ENCODE measurements around the gene KCNC4.

Gene KCNC4

DNA sequence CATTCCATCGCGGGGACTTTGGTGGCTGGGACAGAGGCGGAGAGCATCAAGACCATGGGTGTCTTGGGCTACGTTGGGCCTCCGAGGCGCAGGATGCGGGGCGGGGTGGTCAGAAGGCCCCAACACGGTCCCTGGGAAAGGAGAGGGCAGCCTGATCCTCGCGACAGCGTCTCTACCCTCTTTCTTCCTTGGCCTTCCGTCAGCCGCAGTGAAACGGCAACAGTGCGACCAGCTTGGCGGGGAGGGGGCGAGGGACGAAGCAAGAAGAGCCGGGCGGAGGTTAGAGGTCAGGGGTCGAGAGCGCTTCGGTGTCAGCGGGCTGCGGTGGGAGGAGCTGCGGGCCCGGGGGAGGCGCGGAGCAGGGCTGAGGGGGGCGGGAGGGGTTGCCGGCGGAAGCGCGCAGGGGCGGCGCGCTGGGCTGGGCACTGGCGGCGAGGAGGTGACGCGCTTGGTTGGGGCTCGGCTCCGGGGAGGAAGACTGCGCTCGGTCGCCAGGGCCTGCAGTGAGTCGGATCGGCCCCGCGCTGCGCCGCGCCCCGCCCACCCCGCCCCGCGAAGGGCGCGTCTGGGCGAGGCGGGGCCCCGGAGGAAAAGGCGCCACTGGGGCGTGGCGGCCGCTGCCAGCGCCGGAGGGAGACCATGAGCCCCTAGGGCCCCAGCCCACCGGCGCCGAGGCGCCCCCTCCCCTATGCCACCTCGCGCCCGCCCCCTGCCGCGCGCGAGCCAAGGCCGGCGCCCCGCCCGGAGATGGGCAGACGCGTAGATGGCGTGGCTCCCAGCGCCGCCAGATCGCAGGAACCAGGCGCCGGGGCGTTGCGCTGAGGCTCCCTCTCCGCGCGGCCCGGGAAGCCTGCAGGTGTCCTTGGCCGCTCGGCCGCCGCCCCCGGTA is at the start of gene KCNC4:
TSS of gene KCNC4 (plus strand) at position 600 of the 889 bp plus-strand sequence. CDS start 1,186 bp downstream, outside the sequence.
- DNase-seq: peak in 1 of 2 experiments; percentile 55

DNA sequence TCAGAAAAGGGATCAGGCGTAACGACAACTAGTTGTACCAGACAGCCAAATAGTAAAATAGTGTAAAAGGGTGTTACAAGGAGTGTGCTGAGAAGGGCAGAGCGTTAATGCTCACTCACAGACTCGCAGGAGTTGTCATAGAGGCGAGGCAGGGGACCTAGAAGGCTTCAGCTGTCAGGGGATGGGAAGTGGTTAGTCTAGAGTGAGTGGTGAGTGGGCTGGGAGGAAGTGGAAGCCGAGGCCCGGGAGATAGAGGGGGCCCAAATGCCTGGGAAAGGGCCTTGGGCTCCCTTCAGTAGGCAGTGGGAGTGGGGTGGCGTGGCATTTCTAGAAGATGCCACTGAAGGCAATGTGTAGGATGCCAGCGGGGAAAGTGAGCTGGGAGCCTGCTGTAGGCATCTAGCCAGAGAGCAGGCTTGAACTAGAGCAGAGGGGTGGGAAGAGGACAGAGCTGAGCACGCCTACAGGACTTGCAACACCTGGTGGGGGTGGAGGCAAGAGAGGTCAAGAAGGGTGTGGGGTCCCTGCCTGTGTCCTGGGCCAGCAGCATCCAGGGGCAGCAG is 49.5 kb upstream of the KCNC4 start:
- no peak for DNase-seq

DNA sequence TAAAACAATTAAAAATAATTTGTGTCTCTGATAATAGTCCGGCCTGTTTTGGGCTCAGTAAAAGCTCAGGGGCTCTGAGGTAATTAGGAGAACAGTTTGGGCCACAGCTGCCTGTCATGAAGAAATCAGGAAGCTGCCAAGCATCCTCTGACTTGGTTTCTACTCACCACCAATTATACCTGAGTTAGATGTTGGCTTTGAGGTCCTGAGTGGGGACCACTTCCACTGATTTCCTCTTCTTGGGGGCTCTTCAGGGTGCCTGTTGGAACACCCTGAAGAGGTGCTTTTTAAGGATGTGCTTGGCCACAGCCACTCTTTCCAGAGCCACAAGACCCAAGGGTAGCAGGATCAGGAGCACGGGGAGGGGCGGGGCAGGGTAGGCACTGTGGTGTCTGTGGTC is 48.9 kb upstream of the KCNC4 start:
- DNase-seq: no peak

DNA sequence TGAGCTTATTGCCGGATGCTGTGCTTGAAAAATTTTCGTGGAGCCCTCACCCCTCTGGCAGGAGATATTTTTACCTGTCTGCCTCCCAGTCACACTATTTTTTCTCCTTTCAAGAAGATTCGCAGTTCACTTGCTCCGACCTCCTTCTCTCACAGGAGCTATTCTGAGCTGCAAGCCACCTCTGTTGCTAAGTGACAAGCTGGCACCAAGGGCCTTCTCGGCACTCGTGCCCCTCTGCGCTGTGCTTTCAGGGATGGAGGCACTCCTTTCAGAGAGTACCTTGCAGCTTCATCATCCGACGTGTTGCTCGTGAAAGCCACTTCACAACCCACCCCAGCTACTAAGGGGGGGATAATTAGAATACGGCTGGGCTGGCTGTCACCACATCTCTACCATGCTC is 48.3 kb upstream of the KCNC4 start:
- peak in 1 of 2 experiments; percentile 20 for DNase-seq

DNA sequence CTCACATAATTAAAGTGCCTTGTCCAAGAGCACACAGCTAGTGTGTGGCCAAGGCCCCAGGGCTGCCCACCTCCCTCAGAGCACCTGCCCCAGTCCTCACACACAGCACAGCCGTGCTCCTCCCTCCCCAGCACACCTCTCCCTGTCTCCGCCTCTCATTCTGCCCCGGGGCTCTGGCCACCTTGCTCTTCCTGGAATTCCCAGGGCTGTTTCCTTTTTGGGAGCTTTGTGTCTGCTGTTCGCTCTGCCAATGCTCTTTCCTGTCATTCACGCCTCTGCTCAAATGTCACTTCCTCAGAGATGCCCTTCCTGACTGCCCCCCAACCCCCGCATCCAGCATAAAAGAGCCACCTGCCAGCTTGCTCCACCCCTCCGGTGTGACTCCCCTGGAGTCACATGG is 46.5 kb upstream of the KCNC4 start:
- DNase-seq: no peak

DNA sequence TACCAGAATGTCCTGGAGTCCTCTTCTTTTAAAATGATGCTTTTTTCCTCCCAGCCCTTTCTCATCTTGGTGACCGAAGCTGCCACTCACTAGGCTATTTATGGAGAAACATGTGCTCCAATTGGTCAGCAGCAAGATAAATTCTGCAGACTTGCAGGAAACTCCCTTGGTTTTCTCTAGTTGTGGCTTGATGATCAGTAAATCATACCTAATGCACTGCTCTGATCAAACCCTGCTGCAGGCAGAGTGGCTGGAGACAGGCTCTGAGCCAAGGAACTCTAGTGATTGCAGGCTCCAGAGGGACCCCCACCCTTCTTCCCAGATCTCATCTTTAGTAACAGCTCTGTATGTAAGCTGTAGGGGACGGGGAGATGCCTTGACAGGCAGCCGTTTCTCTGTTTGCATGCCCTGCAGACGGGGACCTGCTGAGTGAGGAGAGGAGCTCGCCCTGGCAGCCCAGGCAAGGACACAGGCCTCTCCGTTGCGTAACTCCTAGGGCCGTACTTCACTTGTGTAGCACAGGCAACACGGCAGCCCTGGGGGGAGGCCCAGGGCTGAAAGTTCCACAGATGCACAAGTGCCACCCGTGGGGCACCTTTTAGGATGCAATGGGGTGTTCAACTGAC is 45.3 kb upstream of the KCNC4 start:
- DNase-seq: no peak

DNA sequence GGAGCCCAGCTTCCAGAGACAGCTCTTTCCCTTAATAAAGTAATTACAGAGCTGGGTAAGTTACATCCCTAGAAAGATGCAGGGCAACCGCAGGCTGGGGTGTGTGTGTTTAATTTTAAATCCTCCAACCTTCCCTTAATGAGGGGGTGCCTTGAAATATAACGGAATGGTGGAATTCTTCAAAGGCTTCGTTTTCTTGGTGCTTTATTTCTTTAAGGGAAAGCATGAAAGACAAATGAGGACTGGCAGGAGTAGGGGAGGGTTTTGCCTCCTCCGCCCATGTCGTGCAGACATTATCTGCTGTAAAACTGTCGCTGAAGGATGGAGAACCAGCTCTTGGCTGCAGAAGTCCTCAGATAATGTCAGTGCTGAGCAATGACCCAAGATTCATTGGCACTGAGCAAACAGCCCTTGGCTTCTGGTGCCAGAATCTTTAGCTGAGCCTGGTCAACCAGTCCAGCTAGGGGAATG is 44.3 kb upstream of the KCNC4 start:
- no peak for DNase-seq

DNA sequence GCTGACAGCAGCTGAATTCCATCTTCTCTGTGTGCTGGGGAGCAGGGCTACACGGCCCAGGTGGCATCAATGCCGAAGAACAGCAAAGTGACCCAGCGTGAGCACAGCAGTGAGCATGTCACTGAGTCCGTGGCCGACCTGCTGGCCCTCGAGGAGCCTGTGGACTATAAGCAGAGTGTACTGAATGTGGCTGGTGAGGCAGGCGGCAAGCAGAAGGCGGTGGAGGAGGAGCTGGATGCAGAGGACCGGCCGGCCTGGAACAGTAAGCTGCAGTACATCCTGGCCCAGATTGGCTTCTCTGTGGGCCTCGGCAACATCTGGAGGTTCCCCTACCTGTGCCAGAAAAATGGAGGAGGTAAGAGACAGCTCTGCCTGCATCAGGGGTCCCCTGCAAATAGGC is 43.3 kb upstream of the KCNC4 start:
- no peak for DNase-seq

DNA sequence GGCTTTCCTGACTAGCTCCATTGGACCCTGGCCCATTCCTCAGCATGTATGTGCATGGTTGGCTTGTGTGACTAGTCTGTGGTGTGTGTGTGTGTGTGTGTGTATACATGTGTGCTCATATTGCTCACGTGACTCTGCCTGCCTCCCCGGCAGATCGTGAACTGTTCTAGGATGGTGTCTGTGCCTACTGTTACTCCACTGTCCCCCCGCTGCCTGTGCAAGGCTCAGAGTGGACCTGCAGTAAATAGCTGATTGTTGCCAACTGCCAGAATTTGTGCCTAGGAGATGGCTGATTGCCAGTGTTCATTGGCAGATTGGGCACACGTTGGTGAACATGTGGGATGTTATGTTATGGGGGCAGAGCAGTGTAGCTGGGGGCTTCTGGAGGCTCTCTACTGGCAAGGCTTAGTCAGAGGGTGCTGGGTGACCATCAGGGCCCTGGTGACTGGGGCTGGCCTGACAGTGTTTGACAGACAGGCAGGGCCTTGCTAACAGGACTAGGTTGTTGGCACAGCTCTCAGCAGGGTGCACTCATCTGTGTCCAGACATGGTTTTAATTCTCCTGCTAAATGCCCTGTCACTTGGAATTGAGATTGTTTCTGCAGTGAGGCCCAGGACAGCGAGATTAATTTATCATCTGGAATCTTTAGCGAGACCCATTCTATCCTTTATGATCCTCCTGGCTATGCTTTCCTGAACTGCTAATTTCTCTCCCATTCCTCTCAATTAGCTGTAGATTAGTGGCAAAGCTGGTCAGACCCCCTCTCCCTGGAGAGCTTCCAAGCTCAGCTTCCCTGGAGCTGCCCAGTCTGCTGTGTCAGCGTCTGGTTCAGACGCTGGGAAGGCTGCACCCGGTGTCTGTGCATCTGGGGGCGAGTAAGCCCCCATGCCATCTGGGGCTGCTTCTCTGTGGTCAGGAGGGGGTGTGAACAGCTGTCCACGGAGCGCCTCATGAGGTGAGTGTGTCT is 39.1 kb upstream of the KCNC4 start:
- no peak for DNase-seq

DNA sequence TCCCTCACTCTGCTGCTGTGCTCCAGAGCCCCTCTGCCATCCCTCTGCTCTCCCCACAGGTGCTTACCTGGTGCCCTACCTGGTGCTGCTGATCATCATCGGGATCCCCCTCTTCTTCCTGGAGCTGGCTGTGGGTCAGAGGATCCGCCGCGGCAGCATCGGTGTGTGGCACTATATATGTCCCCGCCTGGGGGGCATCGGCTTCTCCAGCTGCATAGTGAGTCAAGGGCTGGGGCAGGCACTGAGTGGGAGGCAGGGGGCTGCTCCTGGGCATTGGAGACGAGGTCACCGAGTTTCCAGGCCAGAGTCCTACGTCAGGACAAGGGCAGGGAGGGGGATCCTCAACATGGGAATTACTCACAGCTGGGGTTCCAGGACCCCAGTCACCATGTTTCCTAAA is 38.1 kb upstream of the KCNC4 start:
- DNase-seq: no peak

DNA sequence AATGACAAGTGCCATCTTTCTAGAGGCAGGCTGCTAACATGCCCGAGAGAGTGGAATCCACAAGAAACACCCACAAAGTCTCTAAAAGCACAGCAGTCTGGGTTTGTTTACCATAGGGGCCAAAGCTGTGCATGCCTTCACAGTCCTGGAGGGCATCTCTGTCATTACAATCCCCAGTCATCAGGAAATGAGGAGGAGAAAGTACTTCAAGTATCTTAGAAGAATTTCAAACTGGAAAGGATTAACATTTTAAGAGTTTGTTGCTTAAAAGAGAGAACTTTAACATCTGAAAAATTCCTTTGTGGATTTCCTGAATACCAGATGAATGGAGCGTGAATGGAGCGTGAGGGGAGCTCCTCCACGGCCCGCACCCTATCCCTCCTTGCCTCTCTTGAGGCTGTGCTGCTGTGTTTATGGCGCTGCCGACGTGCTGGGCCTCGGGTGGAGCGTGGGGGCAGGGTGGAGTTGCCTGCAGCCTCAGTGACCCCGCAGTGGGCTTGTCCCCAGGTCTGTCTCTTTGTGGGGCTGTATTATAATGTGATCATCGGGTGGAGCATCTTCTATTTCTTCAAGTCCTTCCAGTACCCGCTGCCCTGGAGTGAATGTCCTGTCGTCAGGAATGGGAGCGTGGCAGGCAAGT is 36.5 kb upstream of the KCNC4 start:
- no peak for DNase-seq

DNA sequence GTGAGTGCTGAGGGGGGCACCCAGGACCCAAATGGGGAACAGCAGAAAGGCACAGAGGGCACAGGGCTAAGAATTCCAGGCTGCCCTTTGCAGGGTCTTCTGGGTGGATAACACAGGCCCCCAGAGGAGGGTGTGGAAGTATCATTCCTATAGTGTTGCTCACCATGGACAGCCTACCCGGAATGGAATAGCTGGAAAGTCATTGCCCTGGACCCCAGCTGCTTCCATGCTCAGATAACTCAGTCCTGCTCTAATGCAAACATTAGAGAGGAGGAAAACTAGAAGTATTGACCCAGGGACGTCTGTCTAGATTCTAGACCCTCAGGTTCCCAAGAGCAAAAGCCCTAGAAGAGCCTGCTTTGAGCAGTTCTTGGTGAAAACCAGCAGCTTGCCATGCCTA is 35.2 kb upstream of the KCNC4 start:
- DNase-seq: no peak

DNA sequence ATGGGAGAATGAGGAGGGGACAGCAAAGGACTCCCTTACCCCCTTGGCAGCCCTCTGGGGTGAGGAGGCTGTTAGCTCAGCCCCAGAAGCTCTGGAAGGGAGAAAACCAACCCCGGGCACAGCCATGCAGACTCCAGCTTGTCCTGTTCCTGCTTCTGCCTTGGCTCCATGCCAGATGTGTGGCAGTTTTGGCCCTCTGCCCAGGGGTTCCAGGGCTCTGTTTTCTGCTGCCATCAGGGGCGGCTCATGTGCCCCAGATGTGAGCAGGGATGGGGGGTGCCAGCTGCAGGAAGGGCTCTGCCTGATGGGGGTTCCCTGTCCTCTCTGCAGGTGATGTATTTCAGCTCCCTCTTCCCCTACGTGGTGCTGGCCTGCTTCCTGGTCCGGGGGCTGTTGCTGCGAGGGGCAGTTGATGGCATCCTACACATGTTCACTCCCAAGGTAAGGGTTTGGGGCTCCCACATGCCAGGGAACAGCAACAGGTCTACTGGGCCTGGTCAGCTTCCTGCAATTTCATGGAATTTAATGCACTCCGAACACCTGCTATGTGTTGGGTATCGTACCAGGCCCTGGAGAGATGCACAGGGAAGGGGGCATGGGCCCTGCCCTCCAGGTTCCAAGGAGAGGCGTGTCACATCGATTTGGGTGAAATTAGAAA is 33.7 kb upstream of the KCNC4 start:
- DNase-seq: peak in 1 of 2 experiments; percentile 38

DNA sequence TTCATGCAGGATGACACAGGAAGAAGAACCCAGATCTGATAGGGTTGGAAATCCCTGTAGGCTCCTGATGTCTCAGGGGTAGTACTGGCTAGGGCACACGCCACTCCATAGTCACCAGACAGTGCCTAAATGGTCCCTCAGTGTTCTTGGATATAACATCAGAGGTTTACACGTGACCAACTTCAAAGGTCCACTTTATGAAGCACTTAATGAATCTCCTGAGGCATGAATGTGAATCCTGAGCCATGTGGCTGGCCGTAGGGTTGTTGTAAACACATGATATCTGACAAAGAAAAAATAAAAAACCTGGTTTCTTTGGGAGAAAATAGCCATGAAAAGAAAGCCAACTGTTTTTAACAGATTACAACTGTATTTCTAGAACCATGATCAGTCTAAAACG is 32.3 kb upstream of the KCNC4 start:
- no peak for DNase-seq

DNA sequence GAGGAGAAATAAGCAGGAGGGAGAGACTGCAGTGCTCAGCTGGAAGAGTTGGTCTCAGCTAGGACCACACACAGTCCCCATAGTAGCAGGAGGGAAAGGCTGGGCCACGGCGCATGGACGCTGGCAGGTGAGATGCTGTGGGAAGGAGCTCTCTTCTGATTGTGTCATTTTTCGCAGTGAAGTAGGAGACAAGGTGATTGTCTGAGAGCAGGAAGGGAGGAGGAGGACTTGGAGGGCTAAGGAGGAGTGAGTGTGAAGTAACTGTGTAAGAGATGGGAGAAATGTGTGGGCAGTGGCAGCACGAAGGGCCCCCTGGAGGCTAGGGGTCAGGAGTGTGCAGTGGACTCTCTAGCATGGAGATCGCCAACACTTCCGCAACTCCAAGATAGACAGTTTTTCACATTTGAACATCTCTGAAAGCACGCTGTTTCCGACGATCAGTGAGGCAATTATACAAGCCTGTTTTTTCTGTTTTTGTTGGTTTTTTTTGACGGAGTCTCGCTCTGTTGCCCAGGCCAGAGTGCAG is 26.4 kb upstream of the KCNC4 start:
- no peak for DNase-seq

DNA sequence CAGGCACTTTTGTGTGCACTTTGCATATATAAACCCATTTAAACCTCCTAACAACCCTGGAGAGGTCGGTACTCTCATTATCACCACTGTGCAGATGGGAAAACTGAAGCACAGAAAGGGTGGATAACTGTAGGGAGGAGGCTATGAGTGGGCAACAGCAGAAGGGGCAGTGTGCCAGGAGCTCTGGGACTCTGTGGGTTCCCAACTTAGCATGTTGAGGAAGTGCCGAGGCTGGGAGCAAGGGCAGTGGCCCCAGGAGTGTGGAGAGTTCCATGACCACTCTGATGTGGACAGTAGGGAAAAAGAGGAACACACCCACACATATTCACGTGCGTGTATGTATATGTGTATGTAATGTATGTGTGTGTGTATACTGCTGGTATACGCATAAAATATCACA is 25.7 kb upstream of the KCNC4 start:
- DNase-seq: no peak

DNA sequence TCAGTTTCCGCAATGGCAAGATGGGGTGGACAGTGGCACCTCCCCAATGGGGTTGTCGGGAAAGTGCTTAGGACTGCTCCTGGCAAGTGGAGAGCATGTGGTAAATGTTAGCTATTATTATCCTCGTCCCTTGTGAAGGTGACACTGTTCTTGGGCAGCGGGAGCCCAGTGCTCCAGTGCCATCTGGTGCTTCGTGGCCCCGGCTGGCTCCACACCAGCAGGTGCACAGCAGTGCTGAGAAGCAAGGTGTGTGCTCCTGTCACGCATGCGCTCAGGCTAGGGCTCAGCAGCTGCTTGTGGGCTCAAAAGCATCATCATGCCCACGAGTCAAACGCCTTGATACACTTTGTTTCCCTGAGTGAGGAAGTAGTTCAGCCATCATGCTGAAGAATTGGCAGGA is 24.9 kb upstream of the KCNC4 start:
- DNase-seq: peak; percentile 25 to 73

DNA sequence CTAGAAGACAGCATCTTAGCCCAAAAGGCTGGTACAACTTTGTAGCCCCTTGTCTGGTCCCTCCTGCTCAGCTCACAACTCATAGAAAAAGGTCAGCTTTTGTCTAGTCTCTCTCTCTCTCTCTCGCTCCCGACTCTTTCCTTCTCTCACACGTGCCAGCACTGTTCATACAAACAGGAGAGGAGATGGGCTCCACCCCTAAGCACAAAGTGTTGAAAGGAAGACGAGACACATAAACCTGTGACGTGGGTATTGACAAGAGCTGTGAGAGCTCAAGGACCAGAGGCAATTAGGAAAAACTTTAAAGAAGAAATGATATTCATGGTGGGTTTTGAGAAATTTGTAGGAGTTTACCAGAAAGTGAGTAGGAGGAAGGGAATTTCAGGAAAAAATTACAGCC is 23.6 kb upstream of the KCNC4 start:
- no peak for DNase-seq

DNA sequence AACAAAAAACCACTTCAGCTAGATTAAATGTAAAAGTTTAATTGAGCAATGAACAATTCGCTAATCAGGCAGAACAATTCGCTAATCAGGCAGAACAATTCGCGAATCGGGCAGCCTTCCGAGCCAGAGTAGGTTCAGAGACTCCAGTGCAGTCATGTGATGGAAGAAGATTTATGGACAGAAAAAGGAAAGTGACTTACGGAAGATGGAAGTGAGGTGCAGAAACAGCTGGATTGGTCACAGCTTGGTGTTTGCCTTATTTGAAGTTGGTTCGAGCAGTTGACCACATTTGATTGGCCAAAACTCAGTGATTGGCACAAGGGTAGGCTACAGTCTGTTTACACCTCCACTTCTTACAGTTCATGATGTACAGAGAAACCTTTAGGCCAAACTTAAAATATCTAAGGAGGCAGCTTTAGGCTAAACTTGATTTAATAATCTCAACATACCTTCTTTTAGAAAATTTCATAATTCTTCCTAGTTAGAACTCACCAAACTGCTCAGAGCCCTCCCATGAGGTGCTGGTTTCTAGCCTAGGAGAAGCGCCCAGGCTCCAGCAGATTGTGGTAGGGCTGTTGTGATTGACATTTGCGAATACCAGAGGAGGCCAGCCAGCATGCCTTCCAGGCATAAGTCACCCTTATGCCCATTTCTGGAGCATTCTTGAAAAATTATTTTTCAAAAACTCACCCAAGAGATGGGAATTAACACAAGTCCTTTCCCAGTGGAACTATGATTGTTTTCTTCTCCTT is 22.8 kb upstream of the KCNC4 start:
- no peak for DNase-seq

DNA sequence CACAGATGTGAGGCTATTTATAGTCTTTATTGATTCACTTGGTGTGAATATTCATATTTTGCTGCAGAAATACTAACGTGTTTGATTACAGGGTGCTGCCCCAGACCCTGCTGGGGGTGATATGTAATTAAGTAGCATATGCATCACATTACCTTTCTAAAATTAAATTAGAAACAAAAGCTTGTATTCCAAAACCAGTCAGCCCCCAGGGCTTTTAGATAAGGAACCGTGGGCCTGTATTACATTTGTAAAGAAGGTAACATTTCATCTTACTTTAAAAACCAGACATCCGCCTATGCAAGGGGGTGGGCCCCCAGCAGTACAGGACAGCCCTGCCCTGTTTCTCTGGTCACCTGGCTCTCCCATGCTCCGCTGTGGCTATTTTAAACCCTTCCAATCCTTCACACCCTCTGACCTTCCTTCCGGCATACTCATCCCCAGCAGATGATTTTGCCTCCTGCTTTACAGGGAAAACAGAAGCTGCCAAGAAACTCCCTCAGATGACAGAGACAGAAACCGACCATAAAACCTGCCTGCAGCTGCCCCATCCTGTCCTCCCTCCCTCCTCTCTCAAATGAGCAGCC is 22.0 kb upstream of the KCNC4 start:
- DNase-seq: no peak
